CMK (cell line): ENCODE data around the gene DOCK9.

ENCODE experiments used
- DNase-seq: peaks from one replicate; pipeline ENCODE4 v3.0.0-alpha.2; 2010; ENCODE audit warnings: low read depth

The DOCK9 gene

GRCh38 chr13:98795220-98795619, 182.6 kb downstream of the DOCK9 start:
- DNase-seq: no peak

- DNase-seq: no peak
Observed at GRCh38 chr13:98794498-98794897, 183.4 kb downstream of the DOCK9 start.

GRCh38 chr13:98792785-98793495, 184.9 kb downstream of the DOCK9 start:
- DNase-seq: no peak

GRCh38 chr13:98792321-98792720, 185.5 kb downstream of the DOCK9 start:
- DNase-seq: no peak

GRCh38 chr13:98791611-98792010, 186.3 kb downstream of the DOCK9 start:
- no peak for DNase-seq

- no peak for DNase-seq
Observed at GRCh38 chr13:98787996-98788395, 189.9 kb downstream of the DOCK9 start.

- no peak for DNase-seq
Observed at GRCh38 chr13:98787173-98787572, 190.7 kb downstream of the DOCK9 start.

GRCh38 chr13:98786023-98786422, 191.8 kb downstream of the DOCK9 start:
- no peak for DNase-seq

- no peak for DNase-seq
Observed at GRCh38 chr13:98785405-98785804, 192.5 kb downstream of the DOCK9 start.

GRCh38 chr13:98784666-98785065, 193.2 kb downstream of the DOCK9 start:
- DNase-seq: no peak

GRCh38 chr13:98783856-98784478, 193.9 kb downstream of the DOCK9 start:
- no peak for DNase-seq

- no peak for DNase-seq
Observed at GRCh38 chr13:98782654-98783053, 195.2 kb downstream of the DOCK9 start.

- DNase-seq: no peak
Observed at GRCh38 chr13:98781905-98782304, 196.0 kb downstream of the DOCK9 start.

GRCh38 chr13:98781470-98781869, 196.4 kb downstream of the DOCK9 start:
- no peak for DNase-seq

- DNase-seq: no peak
Observed at GRCh38 chr13:98781045-98781444, 196.8 kb downstream of the DOCK9 start.

GRCh38 chr13:98780451-98780850, 197.4 kb downstream of the DOCK9 start:
- DNase-seq: no peak

- no peak for DNase-seq
Observed at GRCh38 chr13:98779695-98780094, 198.2 kb downstream of the DOCK9 start.

GRCh38 chr13:98778749-98779148, 199.1 kb downstream of the DOCK9 start:
- no peak for DNase-seq

- DNase-seq: no peak
Observed at GRCh38 chr13:98776644-98777043, 201.2 kb downstream of the DOCK9 start.

GRCh38 chr13:98775844-98776598, 201.8 kb downstream of the DOCK9 start:
- no peak for DNase-seq

- no peak for DNase-seq
Observed at GRCh38 chr13:98775386-98775785, 202.5 kb downstream of the DOCK9 start.

- no peak for DNase-seq
Observed at GRCh38 chr13:98774776-98775175, 203.1 kb downstream of the DOCK9 start.

- no peak for DNase-seq
Observed at GRCh38 chr13:98773921-98774320, 203.9 kb downstream of the DOCK9 start.
